Stimulated activated CD8-positive, alpha-beta memory T cell treated with anti-CD3 and anti-CD28 coated beads, Interleukin-12 subunit alpha, Interleukin-12 subunit beta, amount 100 ng/mL, for 1 hour (primary cell): Measurements from ENCODE around the gene THOC6.
"Not testable (repeated sequence)": the region's sequence is repeated elsewhere in the genome, so short reads cannot be mapped to it uniquely, and the experiment has no call there.

Experiments
- DNase-seq: peaks from one replicate; pipeline ENCODE4 v3.0.0-alpha.2; 2020; ENCODE audit warnings: low read depth

Gene THOC6

DNA sequence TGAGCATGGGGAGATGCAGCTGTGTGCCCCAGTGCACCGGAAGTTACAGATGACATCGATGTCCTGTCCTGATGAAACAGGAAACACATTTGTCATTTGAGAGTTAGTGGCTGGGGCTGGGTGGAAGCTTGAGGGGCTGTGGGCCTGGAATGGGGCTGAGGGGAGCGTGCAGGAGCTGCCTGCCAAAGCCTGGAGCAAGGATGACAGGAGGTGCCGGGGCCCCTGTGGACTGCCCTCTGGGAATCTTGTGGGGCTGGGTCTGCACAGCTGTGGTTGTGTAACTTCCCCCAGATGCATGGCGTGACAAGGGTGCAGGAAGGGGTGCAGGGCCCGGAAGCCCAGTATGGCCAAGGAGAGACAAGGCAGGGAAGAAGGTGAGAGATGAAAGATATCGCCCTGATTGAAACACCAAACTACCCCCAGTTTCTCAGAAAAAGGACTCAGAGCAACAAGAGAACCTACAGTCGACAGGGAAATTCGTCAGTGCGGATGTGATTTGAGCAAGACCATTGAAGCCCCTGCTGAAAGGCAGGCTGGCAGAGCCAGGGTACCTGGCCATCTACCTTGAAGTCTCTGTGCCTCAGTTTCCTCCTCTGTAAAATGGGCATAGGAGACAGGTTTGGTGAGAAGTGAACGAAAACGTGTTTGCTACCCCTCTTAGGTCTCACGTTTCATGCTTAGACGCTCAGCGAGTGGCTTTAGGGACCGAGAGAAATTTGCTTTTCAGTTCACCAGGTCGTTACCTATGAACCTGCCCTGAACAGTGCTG is 31.3 kb downstream of the THOC6 start:
- DNase-seq = no peak

DNA sequence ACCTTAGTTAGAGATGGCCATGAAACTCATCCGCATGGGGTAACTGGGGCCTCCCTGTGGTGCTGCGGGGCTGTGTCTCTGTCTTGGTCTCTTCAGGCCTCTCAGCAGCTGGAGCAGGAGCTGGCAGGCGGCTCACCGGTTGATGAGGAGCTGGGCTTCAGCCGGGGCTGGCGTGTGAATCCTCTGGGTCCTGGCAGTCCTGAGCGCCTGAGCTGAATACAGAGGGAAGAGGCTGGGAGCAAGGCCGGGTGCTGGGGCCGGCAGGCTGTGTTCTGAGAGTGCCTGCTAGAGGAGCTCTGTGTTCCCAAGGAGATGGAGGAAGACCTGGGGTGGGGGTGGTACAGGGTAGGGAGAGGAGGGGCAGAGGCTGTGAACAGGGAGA is 31.9 kb downstream of the THOC6 start:
- not testable (repeated sequence) for DNase-seq

DNA sequence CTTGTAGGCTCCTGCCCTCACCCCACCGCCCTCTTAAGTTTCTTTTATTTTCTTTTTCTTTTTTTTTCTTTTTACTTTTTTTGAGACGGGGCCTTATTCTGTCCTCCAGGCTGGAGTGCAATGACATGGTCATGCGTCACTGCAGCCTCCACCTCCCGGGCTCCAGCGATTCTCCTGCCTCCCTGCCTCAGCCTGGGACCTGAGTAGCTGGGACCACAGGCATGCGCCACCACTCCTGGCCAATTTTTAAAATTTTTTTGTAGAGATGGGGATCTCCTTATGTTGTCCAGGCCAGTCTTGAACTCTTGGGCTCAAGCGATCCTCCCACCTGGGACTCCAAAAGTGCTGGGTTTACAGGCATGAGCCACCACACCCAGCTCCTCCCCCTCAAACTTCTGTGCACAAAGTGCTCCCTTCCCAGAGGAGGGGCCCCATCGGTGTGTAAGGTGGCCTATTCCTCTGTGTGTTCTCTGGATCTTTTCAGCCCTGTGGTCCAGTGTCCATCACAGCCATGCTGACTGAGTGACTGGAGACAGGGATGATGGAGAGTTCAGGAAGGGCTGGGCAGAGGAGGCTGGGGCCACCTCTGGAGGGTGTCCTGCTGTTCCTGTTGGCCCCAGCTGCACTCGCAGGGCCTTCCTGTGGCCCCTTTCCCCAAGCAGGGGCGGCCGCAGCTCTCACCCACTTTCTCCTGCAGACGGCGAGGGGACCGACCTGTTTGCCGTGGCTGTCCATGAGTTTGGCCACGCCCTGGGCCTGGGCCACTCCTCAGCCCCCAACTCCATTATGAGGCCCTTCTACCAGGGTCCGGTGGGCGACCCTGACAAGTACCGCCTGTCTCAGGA is 32.7 kb downstream of the THOC6 start:
- DNase-seq = no peak

DNA sequence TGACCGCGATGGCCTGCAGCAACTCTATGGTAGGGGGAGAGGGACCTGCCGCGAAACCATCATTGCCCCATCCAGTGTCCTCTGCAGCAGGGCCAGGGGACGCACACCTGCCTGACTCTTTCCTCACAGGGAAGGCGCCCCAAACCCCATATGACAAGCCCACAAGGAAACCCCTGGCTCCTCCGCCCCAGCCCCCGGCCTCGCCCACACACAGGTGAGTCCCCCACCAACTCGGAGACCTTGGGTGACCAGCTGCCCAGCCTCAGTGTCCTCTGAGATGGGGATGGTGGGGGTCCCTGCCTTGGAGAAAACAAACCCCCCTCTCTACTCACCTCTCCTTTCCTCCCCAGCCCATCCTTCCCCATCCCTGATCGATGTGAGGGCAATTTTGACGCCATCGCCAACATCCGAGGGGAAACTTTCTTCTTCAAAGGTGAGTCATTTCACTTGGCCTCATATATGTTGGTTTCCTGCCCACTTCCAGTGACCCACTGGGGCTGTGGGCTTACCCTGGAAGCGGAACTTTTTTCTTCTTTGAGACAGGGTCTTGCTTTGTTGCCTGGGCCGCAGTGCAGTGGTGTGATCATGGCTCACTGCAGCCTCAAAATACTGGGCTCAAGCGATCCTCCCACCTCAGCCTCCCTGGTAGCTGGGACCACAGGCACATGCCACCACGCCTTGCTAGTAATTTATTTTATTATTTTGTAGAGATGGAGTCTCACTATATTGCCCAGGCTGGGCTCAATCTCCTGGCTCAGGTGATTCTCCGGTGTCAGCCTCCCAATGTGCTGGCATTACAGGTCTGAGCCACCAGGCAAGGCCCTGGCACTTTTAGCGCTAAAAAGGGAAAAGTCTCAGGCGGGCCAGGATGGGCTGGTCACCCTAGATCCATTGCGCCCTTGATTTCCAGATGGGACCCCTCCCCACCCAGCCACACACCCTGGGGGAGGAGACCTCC is 33.6 kb downstream of the THOC6 start:
- DNase-seq = no peak

DNA sequence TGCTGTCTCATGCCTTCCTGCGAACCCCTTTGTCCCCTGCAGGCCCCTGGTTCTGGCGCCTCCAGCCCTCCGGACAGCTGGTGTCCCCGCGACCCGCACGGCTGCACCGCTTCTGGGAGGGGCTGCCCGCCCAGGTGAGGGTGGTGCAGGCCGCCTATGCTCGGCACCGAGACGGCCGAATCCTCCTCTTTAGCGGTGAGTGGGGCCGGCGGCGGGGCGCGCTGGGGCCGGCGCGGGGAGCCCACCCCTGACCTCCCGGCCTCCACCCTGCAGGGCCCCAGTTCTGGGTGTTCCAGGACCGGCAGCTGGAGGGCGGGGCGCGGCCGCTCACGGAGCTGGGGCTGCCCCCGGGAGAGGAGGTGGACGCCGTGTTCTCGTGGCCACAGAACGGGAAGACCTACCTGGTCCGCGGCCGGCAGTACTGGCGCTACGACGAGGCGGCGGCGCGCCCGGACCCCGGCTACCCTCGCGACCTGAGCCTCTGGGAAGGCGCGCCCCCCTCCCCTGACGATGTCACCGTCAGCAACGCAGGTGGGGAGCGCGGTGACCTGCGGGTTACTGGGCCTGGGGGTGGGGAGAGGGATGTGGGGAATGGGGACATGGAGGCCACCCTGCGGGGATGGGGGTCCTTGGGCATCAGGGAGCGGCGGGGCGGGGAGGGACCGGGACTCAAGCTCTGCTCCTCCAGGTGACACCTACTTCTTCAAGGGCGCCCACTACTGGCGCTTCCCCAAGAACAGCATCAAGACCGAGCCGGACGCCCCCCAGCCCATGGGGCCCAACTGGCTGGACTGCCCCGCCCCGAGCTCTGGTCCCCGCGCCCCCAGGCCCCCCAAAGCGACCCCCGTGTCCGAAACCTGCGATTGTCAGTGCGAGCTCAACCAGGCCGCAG is 34.5 kb downstream of the THOC6 start:
- no peak for DNase-seq

DNA sequence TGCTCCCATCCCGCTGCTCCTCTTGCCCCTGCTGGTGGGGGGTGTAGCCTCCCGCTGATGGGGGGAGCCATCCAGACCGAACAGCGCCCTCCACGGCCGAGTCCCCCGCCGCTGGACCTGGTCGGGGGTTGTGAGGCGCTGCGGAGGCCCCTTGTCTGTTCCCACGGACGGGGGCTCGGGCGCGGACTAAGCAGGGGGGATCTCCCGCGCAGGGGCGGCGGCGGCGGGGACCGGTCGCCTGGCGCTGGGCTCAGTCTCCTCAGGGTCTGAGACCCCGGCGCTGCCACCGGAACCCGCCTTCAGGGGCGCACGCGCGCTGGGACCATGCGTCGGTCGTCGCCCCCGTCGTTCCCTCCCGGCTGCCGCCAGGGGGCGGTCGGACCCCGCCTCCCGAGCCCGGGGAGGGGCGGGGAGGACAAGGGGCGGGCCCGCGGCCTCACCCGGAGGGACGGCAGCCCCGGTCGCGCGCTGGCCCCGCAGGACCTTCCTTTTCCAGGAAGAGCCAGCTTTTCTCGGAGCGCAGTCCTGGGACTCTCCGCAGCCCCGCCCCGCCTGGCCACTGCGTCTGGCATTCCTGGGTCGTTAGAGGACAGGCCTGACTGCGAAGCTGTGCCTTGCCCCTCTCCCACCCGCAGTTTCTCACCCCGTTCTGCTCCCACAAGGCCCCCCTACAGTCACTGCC is 35.3 kb downstream of the THOC6 start:
- DNase-seq = peak; percentile 77

DNA sequence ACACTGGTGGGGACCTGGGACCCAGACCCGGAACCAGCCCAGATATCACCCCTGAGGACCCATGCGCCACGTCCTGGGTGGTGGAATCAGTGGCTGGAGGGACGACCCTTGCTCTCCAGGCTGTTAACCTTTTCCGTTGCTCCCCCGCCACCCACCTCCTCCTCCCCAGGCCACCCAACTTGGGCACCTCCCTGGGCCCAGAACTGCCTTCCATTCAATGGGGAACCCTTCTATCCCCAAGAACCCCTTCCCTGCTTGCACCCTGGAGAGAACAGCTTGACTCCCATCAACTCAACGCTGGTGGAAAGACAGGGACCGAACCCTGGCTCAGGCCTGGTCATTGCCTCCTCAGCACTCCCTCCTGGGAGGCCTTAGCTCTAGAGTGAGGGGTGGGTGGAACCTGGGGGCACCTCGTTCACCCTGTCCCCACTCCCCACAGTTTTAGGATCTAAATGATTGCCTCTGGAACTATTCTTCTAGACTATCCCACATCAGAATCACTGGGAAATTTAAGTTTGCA is 35.9 kb downstream of the THOC6 start:
- DNase-seq = no peak

DNA sequence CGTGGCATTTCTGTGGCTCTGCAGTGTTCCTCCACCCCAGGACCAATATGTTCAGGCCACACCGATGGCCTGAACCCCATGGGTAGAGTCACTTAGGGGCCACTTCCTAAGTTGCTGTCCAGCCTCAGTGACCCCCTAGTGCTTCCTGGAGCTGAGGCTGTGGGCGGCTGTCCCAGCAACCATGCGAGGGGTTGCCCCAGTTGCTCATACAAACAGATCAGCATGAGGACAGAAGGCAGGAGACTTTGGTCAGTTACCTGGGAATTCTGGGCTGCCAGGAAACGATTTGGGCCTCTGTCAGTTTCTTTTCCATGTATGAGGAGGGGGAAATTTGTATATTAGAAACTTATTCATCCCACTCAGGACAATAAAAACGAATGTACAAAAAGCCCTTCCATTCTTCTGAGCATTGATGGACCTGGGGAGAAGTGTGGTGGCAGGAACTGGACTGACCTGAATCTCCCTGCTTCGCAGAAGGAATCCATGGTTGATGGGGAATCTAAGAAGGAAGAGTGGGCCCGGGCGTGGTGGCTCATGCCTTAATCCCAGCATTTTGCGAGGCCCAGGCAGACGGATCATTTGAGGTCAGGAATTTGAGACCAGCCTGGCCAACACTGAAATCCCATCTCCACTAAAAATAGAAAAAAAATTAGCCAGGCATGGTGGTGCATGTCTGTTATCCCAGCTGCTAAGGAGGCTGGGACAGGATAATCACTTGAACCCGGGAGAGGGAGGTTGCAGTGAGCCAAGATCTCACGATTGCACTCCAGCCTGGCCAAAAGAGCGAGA is 36.7 kb downstream of the THOC6 start:
- DNase-seq = no peak

DNA sequence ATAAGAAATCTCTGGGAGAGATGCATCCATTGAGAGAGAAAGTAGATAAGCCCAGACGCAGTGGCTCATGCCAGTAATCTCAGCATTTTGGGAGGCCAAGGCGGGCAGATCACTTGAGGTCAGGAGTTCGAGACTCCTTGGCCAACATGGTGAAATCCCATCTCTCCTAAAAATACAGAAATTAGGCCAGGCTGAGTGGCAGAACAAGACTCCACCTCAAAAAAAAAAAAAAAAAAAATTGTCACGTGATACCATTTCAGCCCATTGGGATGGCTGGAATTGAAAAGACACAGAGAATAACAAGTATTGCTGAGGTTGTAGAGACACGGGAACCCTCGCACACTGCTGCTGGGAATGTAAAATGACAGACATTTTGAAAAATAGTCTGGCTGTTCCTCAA is 38.7 kb downstream of the THOC6 start:
- DNase-seq = no peak

DNA sequence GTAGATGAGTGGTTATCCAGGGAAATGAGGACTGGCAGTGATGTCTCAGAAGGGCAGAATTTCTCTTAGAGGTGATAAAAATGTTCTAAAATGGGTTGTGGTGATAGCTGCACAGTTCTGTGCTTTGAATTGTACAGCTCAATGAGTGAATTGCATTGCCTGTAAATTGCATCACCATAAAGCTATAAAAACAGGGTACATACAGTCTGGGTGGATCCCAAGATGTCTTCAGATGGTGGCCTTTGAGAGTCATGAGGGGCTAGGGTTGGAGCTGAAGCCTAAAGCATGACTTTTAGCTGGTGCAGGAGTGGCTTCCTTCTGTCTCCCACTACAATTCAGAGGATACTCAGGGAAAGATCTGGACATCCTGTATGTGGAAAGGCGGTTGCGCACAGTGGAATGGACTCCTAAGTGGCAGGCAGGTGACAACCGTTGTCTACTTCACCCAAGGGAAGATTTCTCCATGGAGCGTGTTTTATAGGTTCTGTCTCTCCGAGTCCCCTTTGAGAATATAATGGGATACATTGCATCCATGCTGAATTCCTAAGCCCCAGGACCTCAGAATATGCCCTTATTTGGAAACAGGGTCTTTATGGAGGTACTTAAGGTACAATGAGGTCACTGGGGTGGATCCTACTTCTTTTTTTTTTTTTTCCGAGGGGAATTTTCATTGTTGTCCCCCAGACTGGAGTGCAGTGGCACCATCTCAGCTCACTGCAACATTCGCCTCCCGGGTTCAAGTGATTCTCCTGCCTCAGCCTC is 40.0 kb downstream of the THOC6 start:
- DNase-seq = no peak

DNA sequence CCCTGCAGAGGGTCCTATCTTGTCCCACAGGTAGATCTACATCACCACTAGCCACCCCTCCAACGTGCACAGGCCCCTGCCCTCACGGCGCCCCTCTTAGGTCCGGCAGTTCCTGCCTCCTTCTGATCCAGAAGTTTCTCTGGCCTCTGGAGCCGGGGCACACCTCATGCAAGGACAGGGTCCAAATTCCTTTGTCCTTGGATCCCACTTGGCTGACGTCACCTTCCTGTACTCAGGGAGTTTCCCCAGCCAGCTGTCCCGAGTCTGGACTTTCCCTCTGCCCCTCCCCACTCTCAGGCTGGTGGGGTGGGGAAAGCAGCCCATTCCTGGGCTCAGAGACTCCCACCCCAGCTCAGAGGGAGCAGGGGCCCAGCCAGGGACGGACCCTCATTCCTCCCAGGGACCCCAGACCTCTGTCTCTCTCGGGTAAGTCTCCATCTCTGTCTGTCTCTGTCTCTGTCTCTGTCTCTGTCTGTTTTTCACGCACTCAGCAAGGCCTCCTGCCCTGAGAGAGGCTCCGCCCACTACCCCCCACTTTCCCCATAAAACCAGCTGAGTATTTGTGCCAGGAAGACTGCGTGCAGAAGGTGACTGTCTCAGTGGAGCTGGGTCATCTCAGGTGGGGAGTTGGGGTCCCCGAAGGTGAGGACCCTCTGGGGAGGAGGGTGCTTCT is 41.4 kb downstream of the THOC6 start, which contains the start of gene IL32:
Gene IL32, plus strand, starts transcription at position 572 of the 673 bp plus-strand sequence. CDS start 172 bp downstream, outside the sequence.
- DNase-seq = peak; percentile 51

DNA sequence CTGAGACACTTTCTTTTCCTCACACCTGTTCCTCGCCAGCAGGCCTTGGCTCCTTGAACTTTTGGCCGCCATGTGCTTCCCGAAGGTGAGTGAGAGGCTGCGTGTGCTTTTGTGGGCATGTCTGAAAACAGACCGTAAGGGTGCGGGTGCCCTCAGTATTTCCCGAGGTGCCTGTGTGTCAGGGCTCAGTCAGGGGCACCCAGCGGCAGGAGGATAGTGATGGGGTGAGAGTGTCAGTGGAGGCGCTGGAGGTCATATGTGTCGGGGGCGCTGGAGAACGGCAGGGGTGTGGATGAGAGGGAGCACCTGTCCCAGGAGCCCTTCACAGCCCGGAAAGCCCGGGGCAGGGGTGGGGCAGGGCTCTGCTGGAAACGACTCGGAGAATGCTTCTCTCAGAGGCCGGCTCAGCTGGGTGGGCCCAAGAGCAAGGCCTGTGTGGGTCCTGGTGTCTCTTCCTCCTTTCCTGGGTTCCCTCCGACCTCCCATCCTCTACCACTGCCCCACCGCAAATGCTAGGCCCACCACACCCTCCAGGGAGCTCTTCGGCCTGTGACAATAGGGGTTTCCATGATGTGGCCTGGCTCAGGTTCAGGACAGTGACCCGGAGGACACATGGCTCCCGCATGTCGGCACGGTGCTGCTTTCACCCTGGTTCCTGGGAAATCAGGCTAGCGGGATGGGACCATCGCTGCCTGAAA is 42.1 kb downstream of the THOC6 start:
- no peak for DNase-seq

DNA sequence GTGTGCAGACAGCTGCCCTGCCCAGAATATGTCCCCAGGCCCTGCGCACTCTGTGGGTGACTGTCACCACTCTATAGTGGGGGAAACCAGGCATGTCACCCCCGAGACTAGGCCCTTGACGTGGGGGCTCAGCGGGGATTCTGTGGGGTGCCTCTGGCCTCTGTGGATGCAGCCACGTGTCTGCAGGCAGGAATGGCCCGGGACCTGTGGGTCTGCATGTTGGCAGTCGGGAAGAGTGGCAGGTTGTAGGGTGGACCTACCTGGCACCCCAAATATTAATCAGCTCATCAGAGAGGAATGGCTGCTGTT is 42.6 kb downstream of the THOC6 start:
- no peak for DNase-seq

DNA sequence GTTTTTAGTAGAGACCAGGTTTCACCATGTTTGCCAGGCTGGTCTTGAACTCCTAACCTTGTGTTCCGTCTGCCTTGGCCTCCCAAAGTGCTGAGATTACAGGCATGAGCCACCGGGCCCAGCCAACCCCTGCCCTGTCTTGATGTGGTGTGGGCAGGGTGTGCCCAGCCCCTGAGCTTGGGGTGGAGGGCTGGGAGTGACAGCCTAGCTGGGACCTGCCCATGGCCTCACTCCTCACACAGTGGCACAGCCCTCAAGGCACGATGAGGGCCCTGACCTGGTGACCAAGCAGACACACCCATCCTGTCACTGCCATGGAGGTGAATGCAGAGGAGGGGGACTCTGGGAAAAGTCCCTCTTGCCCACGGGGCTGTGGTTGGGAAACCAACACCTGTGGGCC is 44.7 kb downstream of the THOC6 start:
- DNase-seq = no peak

DNA sequence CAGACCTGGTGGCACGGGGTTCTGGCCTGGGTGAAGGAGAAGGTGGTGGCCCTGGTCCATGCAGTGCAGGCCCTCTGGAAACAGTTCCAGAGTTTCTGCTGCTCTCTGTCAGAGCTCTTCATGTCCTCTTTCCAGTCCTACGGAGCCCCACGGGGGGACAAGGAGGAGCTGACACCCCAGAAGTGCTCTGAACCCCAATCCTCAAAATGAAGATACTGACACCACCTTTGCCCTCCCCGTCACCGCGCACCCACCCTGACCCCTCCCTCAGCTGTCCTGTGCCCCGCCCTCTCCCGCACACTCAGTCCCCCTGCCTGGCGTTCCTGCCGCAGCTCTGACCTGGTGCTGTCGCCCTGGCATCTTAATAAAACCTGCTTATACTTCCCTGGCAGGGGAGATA is 45.3 kb downstream of the THOC6 start:
- DNase-seq = not testable (repeated sequence)

DNA sequence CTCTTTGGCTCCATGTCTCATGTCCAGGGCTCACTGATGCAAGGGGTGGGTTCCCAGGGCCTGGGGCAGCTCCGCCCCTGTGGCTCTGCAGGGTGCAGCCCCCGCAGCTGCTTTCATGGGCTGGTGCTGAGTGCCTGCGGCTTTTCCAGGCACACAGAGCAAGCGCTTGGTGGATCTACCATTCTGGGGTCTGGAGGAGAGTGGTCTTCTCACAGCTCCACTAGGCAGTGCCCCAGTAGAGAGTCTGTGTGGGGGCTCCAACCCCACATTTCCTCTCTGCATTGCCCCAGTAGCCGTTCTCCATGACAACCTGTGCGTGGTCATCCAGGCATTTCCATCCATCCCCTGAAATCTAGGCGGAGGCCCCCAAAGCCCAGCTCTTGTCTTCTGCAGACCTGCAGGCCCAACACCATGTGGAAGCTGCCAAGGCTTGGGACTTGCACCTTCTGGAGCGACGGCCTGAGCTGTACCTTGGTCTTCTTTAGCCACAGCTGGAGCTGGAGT is 46.8 kb downstream of the THOC6 start:
- no peak for DNase-seq

DNA sequence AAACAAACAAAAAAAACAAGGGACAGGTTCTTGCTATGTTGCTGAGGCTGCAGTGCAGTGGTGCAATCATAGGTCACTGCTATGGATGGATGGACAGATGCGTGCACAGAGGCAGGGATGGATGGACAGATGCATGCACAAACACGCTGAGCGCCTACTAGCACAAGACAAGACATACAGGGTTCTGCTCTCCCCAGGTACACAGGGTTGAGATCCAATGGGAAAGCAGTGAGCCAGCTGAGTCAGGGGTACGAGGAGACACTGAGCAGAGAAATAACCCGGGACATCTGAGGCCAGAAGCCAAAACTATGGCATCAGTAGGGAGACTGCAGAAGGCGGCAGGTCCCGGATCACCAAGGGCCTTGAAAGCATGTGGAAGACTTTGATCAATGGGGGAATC is 47.8 kb downstream of the THOC6 start:
- DNase-seq = no peak
